Measurements from ENCODE around the gene RBM33.

Gene RBM33

DNA sequence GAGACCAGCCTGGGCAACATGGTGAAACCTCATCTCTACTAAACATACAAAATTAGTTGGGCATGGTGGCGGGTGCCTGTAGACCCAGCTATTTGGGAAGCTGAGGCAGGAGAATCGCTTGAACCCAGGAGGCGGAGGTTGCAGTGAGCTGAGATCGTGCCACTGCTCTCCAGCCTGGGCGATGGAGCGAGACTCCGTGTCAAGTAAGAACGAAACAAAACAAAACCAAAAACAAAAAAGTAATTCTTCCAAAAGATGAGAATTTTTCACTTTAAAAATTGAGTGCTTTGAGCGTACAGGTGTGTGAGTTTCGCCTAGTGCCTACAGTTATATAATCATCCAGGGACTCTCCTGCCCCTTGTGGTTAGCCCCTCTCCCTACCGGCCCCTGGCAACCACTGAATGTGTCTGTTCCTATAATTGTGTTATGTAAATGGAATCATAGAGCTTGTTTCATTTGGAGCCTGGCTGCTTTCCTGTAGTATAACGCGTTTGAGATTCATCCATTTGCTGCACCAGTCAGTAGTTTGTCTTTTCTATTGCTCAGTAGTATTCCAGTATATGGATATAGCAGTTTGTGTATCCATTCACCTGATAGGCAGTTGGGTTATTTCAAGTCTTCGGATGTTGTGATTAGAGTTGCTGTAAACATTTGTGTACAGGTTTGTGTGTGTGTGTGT lies 80.0 kb downstream of the RBM33 start:
- no peak for DNase-seq
- in situ Hi-C loops (cut with HindIII; ENCODE audit: low pct_ligation_motif_present, low sequenced_read_pairs): no loop called here
- Histone ChIP-seq H3K27me3 (replicated peaks) (no peaks in the 10 kb centered on the region), H3K4me3 (ENCODE audit: low read depth, low read length) (no peak overlapping the region), H3K36me3 (replicated peaks) (peaks cover 5% of the 10 kb centered on the region), H3K27ac (no peak overlapping the region)
- TF ChIP-seq, protein P1, sequence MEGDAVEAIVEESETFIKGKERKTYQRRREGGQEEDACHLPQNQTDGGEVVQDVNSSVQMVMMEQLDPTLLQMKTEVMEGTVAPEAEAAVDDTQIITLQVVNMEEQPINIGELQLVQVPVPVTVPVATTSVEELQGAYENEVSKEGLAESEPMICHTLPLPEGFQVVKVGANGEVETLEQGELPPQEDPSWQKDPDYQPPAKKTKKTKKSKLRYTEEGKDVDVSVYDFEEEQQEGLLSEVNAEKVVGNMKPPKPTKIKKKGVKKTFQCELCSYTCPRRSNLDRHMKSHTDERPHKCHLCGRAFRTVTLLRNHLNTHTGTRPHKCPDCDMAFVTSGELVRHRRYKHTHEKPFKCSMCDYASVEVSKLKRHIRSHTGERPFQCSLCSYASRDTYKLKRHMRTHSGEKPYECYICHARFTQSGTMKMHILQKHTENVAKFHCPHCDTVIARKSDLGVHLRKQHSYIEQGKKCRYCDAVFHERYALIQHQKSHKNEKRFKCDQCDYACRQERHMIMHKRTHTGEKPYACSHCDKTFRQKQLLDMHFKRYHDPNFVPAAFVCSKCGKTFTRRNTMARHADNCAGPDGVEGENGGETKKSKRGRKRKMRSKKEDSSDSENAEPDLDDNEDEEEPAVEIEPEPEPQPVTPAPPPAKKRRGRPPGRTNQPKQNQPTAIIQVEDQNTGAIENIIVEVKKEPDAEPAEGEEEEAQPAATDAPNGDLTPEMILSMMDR (IDR thresholded peaks at IDR 0.05; ENCODE audit: low read depth, low read length, missing control alignments): peak; percentile 36

DNA sequence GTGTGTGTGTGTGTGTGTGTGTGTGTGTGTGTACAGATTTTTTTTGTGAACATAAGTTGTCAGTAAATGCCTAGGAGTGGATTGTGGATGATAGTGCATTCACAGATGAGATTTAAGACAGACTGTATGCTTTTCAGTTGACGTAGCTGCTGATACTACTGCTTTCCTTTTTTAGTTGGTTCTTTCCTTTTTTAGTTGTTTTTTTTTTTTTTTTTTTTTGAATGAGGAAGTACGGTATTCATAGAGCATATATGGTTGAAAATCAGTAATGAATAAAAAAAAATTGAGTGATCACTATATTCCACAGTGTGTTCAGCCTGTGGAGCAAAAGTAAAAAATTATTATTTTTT lies 80.5 kb downstream of the RBM33 start:
- Histone ChIP-seq H3K27me3 (replicated peaks) (no peaks in the 10 kb centered on the region), H3K27ac (no peak overlapping the region), H3K4me3 (ENCODE audit: low read depth, low read length) (no peak overlapping the region), H3K36me3 (replicated peaks) (peaks cover 5% of the 10 kb centered on the region)
- TF ChIP-seq, protein P1 (IDR thresholded peaks at IDR 0.05; ENCODE audit: low read depth, low read length, missing control alignments): no peak
- in situ Hi-C loops (cut with HindIII; ENCODE audit: low pct_ligation_motif_present, low sequenced_read_pairs): no loop called here
- no peak for DNase-seq

DNA sequence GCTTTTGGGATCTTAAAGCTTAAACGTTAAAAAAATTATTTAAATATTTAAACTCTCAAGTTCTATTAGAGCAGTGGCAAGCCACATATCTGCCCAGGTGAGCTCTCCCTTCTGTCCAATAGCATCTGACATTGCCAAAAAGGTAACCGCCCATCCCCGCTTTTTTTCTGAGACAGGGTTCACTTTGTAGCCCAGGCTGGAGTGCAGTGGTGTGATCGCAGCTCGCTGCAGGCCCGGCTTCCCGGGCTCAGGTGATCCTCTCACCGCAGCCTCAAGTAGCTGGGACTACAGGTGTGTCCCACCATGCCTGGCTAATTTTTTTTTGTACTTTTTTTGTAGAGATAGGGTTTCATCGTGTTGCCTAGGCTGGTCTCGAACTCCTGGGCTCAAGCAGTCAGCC lies 83.2 kb downstream of the RBM33 start:
- DNase-seq: no peak
- TF ChIP-seq, protein P1 (IDR thresholded peaks at IDR 0.05; ENCODE audit: low read depth, low read length, missing control alignments): no peak
- H3K27ac ChIP-seq: no peak overlapping the region
- in situ Hi-C loops (cut with HindIII; ENCODE audit: low pct_ligation_motif_present, low sequenced_read_pairs): no loop called here
- no peak overlapping the region for H3K4me3 ChIP-seq (ENCODE audit: low read depth, low read length)
- no peaks in the 10 kb centered on the region for H3K27me3 ChIP-seq (replicated peaks)
- peaks cover 8% of the 10 kb centered on the region for H3K36me3 ChIP-seq (replicated peaks)

DNA sequence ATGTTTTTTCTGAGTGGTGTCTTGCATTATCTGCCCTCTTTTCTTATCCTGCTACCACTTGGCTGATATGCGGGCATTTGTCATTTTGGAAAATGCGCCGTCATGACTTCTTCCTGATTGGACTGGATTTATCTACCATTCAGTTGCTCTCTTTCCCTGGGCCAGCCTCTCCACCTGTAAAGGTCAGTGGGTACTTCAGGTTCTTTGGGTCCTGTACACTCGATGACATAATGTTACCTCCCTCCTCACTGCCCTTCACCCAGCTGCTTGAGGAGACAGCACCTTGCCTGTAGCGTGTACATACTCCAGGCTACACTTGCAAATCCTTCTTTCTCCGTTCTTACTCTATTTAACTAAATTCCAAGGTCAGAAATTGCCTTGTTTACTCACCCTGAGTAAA lies 83.7 kb downstream of the RBM33 start:
- DNase-seq: no peak
- Histone ChIP-seq H3K4me3 (ENCODE audit: low read depth, low read length) (no peak overlapping the region), H3K27me3 (replicated peaks) (no peaks in the 10 kb centered on the region), H3K36me3 (replicated peaks) (peaks cover 8% of the 10 kb centered on the region), H3K27ac (no peak overlapping the region)
- in situ Hi-C loops (cut with HindIII; ENCODE audit: low pct_ligation_motif_present, low sequenced_read_pairs): no loop called here
- TF ChIP-seq, protein P1 (IDR thresholded peaks at IDR 0.05; ENCODE audit: low read depth, low read length, missing control alignments): no peak

DNA sequence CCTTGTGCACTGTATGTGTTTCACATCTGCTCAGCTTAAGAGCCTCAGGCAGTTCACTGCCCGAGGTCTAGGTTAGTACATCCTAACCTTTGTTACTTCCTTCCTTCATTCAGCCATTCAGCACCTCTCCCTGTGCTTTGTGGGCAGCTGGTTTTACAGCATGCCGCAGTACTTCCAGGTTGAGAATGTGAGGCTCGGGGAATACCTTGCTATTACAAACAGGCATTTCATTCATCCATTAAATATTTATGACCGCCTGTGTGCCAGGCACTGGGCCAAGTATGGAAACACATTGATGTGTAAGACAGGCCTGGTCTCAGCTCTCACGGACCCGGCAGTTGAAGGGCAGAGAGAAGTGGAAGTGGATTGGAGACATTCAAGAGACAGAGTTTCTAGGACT lies 85.4 kb downstream of the RBM33 start:
- Histone ChIP-seq H3K27me3 (replicated peaks) (no peaks in the 10 kb centered on the region), H3K36me3 (replicated peaks) (peaks cover 8% of the 10 kb centered on the region), H3K27ac (no peak overlapping the region), H3K4me3 (ENCODE audit: low read depth, low read length) (no peak overlapping the region)
- DNase-seq: peak; percentile 34
- TF ChIP-seq, protein P1 (IDR thresholded peaks at IDR 0.05; ENCODE audit: low read depth, low read length, missing control alignments): no peak
- in situ Hi-C loops (cut with HindIII; ENCODE audit: low pct_ligation_motif_present, low sequenced_read_pairs): no loop called here

DNA sequence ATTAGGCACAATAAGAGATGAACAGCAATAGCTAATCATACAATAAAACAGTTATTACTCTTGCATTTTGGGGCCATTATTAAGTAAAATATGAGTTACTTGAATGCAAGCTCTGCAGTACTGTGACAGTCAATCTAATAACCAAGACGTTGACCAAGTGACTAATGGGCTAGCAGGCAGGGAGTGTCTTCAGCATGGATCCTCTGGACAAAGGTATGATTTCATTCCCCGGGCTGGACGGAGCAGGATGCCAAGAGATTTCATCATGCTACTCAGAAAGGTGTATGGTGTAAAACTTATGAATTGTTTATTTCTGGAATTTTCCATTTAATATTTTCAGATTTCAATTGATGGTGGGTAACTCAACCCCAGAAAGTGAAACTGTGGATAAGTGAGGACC lies 86.9 kb downstream of the RBM33 start:
- H3K27ac ChIP-seq: no peak overlapping the region
- no peak for DNase-seq
- peaks cover 8% of the 10 kb centered on the region for H3K36me3 ChIP-seq (replicated peaks)
- H3K4me3 ChIP-seq (ENCODE audit: low read depth, low read length): no peak overlapping the region
- H3K27me3 ChIP-seq (replicated peaks): no peaks in the 10 kb centered on the region
- TF ChIP-seq, protein P1 (IDR thresholded peaks at IDR 0.05; ENCODE audit: low read depth, low read length, missing control alignments): no peak
- in situ Hi-C loops (cut with HindIII; ENCODE audit: low pct_ligation_motif_present, low sequenced_read_pairs): no loop called here
